GM21528 (cell line): ENCODE measurements around the gene ENDOD1.

Source experiments
- ATAC-seq: cut with Tn5 transposase; IDR thresholded peaks from one replicate; pipeline ENCODE4 v1.9.1; 2021; ENCODE audit warnings: mild to moderate bottlenecking, moderate library complexity; ENCODE audit not compliant: unreplicated experiment, low FRiP score

Gene ENDOD1

GRCh38 chr11:95076416-95076815, 13.2 kb upstream of the ENDOD1 start:
- no peak for ATAC-seq

- ATAC-seq: no peak
Measured at GRCh38 chr11:95076981-95077380, 12.7 kb upstream of the ENDOD1 start.

GRCh38 chr11:95078526-95078925, 11.1 kb upstream of the ENDOD1 start:
- ATAC-seq: no peak

GRCh38 chr11:95081010-95081409, 8.6 kb upstream of the ENDOD1 start:
- ATAC-seq: no peak

GRCh38 chr11:95081412-95081811, 8.2 kb upstream of the ENDOD1 start:
- no peak for ATAC-seq

- no peak for ATAC-seq
Measured at GRCh38 chr11:95082576-95083001, 7.1 kb upstream of the ENDOD1 start.

GRCh38 chr11:95084509-95084908, 5.1 kb upstream of the ENDOD1 start:
- ATAC-seq: no peak

GRCh38 chr11:95085117-95085816, 4.4 kb upstream of the ENDOD1 start:
- ATAC-seq: no peak

- ATAC-seq: no peak
Measured at GRCh38 chr11:95086151-95086550, 3.5 kb upstream of the ENDOD1 start.

GRCh38 chr11:95086836-95087570, 2.6 kb upstream of the ENDOD1 start:
- no peak for ATAC-seq

- ATAC-seq: peak; percentile 57
Measured at GRCh38 chr11:95088946-95089619, 563 bp upstream of the ENDOD1 start.

GRCh38 chr11:95091663-95092180, 2.1 kb downstream of the ENDOD1 start:
- ATAC-seq: no peak

GRCh38 chr11:95092549-95093324, 3.1 kb downstream of the ENDOD1 start:
- no peak for ATAC-seq

- no peak for ATAC-seq
Measured at GRCh38 chr11:95093548-95093947, 3.9 kb downstream of the ENDOD1 start.

GRCh38 chr11:95095858-95096587, 6.4 kb downstream of the ENDOD1 start:
- ATAC-seq: peak; percentile 76

- no peak for ATAC-seq
Measured at GRCh38 chr11:95097209-95097608, 7.6 kb downstream of the ENDOD1 start.

- ATAC-seq: no peak
Measured at GRCh38 chr11:95098826-95099225, 9.2 kb downstream of the ENDOD1 start.

- no peak for ATAC-seq
Measured at GRCh38 chr11:95100191-95100648, 10.6 kb downstream of the ENDOD1 start.

- ATAC-seq: no peak
Measured at GRCh38 chr11:95100856-95101507, 11.3 kb downstream of the ENDOD1 start.
